Adrenal gland (tissue), 12 donors: ENCODE data around the gene MACO1. TPM values are rescaled to one million over a fixed set of nuclear protein-coding genes. Genes with fewer than 3 reads are reported as not detected.

Source experiments
- DNase-seq, 7 donors: peaks; one replicate each; pipeline ENCODE4 v3.0.0-alpha.2; 2019 to 2020
- H3K27ac ChIP-seq, 5 donors: fragments of 200-600 bp; sonication (generic) in 4 of 5; 1 replicate in 3 of 5; 2 replicates in 2 of 5; pipeline versions ENCODE4 v1.5.1 to v1.8.0; 2016 to 2020; ENCODE audit warnings: mild to moderate bottlenecking in 1 of 5
- H3K27me3 ChIP-seq: fragments of 200-600 bp; 2 replicates; pipeline ENCODE4 v1.8.0; 2021
- H3K36me3 ChIP-seq, 2 donors: fragments of 200-600 bp; replicated peaks in 1 of 2; 1 replicate in 1 of 2; 2 replicates in 1 of 2; pipeline versions ENCODE4 v1.5.1 to v1.8.0; 2018 to 2022
- H3K4me1 ChIP-seq, 2 donors: fragments of 200-600 bp; replicated peaks in 1 of 2; 1 replicate in 1 of 2; 2 replicates in 1 of 2; pipeline versions ENCODE4 v1.5.1 to v1.8.0; 2018 to 2021
- H3K4me3 ChIP-seq, 4 donors: fragments of 200-600 bp; sonication (generic) in 3 of 4; one replicate each; pipeline ENCODE4 v1.5.1; 2016 to 2018
- H3K9me3 ChIP-seq, 3 donors: fragments of 200-600 bp; sonication (generic) in 1 of 3; replicated peaks in 1 of 3; 1 replicate in 2 of 3; 2 replicates in 1 of 3; pipeline versions ENCODE4 v1.5.1 to v1.8.0; 2016 to 2021
- POLR2A ChIP-seq, 2 donors: fragments of 450-650 bp; IDR thresholded peaks; one replicate each; pipeline ENCODE4 v1.6.1; 2017; ENCODE audit warnings: antibody characterized with exemption in 2 of 2, mild to moderate bottlenecking in 2 of 2, moderate library complexity in 1 of 2
- WGBS, 4 donors: extraction: QIAGEN DNeasy Blood & Tissue Kit in 2 of 4; methylation state at CpG; one replicate each; pipeline versions ENCODE4 v1.1.5 to v1.1.7; 2013 to 2017; 5-methylcytosine and 5-hydroxymethylcytosine counted together
- intact Hi-C, 2 donors: fragments of 100-400 bp; cut with DNase I; formaldehyde crosslinking; loops; one replicate each; pipeline versions ENCODE4 v1.14.1 to v1.15.0; 2022 to 2023
- polyA plus RNA-seq, 3 donors: library from polyadenylated mRNA; stranded (reverse); fragments of 200-250 nt in 2 of 3; fragments of 350-450 nt in 1 of 3; fragmentation: Illumina TruSeq in 1 of 3; extraction: RNeasy Lipid Tissue Mini Kit (QIAGEN cat#74804) in 1 of 3; gene quantifications; one replicate each; pipeline ENCODE4 v1.2.3, GENCODE V29; 2013 to 2014
- total RNA-seq, 9 donors: library from RNA; depleted of rRNA in 4 of 9; stranded (reverse); fragments of >200 nt in 4 of 9; fragments of 120-200 nt in 1 of 9; fragmentation: NEBNext Ultra II Directional in 1 of 9; extraction: Animal tissue kit (Norgen Biotek cat#: 25700) in 1 of 9; gene quantifications; one replicate each; pipeline versions ENCODE4 v1.1.0 to v1.2.4, GENCODE V29; 2013 to 2023
- TF ChIP-seq, protein P1 (sequence below), 6 experiments: fragments of 450-650 bp in 4 of 6; fragments of 200-600 bp in 2 of 6; sonication (generic) in 1 of 6; IDR thresholded peaks; 1 replicate in 5 of 6; 2 replicates in 1 of 6; pipeline versions ENCODE4 v1.5.1 to v1.8.0; 2016 to 2021; ENCODE audit warnings: antibody characterized with exemption in 6 of 6, mild to moderate bottlenecking in 2 of 6, moderate library complexity in 1 of 6
- donor health status: healthy with polysubstance abuse.
- donor health status: Bipolar disorder and iron deficiency.
- donor health status: DM: yes; HTN: yes; CAD: no.
- donor health status: DM: no; HTN: no; CAD: no.
- donor health status: DM: no; HTN: no; CAD: no.
- donor health status: DM: yes; HTN: yes; CAD: no.

The MACO1 gene
- total and polyA plus RNA-seq, 12 donors: 15.1 to 48.4 (median 29.6) TPM

DNA sequence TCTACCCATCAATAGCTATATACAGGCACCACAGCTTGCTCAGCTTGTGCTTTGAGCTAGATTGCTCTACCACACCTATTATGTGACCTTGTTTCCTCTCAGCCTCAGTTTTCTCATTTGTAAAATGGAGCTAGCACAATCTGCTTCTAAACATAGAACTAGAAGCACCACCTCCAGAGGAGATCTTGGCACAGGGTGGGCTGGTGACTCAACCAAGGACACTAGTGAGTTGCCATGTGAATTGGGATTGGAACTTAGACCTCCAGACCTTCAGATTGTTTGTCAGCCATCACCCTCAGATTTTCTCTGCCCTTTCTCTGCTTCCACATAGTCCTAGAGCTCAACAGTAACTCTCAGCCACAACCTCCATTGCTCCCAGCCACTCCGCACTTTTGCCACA, 3.0 kb upstream of the MACO1 start:
- intact Hi-C loops: no loop called here
- Histone ChIP-seq H3K27me3 (no peaks in the 10 kb centered on the region), H3K9me3 (no peaks in the 10 kb centered on the region), H3K27ac (peak overlapping the region in 1 of 5 donors; percentile 20), H3K36me3 (no peaks in the 10 kb centered on the region), H3K4me3 (no peak overlapping the region), H3K4me1 (peaks cover 10 to 14% of the 10 kb centered on the region in 2 donors)
- DNase-seq: peak in 5 of 7 donors; percentile 38 to 66 (median 52)
- WGBS, 4 donors: 90 to 96% (median 95%) methylated on average over 1 of the region's 1 CpG
- no peak for TF ChIP-seq POLR2A (IDR thresholded peaks at IDR 0.05)
- TF ChIP-seq, protein P1, sequence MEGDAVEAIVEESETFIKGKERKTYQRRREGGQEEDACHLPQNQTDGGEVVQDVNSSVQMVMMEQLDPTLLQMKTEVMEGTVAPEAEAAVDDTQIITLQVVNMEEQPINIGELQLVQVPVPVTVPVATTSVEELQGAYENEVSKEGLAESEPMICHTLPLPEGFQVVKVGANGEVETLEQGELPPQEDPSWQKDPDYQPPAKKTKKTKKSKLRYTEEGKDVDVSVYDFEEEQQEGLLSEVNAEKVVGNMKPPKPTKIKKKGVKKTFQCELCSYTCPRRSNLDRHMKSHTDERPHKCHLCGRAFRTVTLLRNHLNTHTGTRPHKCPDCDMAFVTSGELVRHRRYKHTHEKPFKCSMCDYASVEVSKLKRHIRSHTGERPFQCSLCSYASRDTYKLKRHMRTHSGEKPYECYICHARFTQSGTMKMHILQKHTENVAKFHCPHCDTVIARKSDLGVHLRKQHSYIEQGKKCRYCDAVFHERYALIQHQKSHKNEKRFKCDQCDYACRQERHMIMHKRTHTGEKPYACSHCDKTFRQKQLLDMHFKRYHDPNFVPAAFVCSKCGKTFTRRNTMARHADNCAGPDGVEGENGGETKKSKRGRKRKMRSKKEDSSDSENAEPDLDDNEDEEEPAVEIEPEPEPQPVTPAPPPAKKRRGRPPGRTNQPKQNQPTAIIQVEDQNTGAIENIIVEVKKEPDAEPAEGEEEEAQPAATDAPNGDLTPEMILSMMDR (IDR thresholded peaks at IDR 0.05): no peak

DNA sequence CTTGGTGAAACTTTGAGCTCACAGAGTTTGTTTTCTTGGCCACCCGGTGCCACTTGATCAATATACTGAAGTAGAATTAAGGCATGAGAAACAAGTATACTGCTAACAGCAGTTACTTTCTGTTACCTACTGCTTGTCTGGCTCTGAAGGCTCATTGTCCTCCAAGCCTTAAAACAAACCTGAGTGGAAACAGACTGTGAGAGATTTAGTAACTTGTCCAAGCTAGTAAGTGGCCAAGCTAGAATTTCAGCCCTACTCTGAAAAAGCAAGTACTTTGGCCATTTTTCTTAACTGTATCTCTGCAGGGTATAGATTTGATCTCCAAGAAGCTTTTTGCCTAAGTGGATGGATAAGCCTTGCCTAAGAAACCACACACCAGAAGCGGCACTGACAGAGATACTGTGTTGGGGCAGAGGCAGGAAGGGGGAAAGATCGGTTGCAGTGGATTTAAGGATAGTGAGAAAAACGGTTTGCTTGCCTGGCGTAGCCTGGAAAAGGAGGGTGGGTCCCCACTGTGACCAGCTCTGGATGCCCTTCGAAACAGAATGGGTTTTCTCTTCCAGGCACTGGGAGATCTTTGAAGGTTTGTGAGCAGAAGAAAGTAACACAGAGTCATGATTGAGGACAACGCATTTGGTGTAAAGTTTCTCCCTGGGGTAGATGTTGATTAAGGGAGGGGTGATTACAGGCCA, 2.1 kb upstream of the MACO1 start:
- H3K9me3 ChIP-seq: no peaks in the 10 kb centered on the region
- peaks cover 18 to 23% of the 10 kb centered on the region in 2 donors for H3K4me1 ChIP-seq
- no peaks in the 10 kb centered on the region for H3K27me3 ChIP-seq
- no peak overlapping the region for H3K4me3 ChIP-seq
- intact Hi-C loops: no loop called here
- 92 to 96% (median 94%) methylated on average over 7 of the region's 7 CpGs for WGBS, 4 donors
- TF ChIP-seq, protein P1 (IDR thresholded peaks at IDR 0.05): no peak
- TF ChIP-seq POLR2A (IDR thresholded peaks at IDR 0.05): no peak
- no peak overlapping the region for H3K27ac ChIP-seq
- H3K36me3 ChIP-seq: no peaks in the 10 kb centered on the region
- DNase-seq: no peak

DNA sequence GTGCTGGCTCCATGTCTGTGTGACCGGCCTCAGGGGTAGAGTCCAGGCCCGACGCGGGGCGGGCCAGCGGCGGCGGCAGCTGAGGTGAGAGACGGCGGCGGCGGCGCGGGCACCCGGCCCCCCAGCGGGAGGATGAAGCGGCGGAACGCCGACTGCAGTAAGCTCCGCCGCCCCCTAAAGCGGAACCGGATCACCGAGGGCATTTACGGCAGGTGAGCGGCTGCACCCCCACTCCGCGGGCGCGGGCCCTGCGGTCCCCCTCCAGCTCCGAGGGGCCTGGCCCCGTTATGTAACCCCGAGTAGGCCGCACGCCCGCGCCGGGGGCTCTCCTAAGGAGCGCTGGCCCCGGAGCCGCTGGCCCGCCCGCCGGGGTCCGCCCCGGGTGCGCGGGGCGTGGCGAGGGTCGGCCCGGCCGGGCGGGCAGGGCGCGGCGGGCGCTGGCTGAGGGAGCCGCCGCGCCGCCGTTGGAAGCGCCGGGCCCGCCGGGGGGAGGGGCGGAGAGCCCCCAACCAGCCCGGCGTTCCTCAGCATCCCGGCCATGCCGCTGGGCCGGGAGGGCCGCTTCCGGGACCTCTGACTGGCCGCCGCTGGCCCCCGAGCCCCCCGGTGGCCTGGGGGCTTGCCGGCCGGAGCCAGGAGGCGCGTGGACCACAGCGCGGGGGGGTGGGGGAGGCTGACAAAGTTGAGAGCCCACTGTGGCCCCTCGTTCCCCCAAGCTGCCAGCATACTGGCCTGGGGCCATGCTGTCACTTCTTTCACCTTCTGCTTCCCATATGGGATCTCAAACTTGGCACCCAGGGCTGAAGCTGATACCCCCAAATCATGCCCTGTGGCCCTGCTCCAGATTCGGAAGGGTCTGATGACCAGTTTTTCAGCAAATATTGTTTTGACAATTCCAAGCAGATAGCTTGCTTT, 527 bp downstream of the MACO1 start:
- 0 to 1% (median 0%) methylated on average over 1 to 89 of the region's 89 CpGs for WGBS, 4 donors
- Histone ChIP-seq H3K27ac (peak overlapping the region; percentile 65 to 97 (median 95)), H3K4me1 (peaks cover 42 to 49% of the 10 kb centered on the region in 2 donors)

More for the DNA sequence above, 527 bp downstream of the MACO1 start:
- DNase-seq: peak in 6 of 7 donors; percentile 7 to 65 (median 33)
- Histone ChIP-seq H3K27me3 (no peaks in the 10 kb centered on the region), H3K9me3 (no peaks in the 10 kb centered on the region), H3K4me3 (peak overlapping the region; percentile 64 to 92 (median 76)), H3K36me3 (no peaks in the 10 kb centered on the region)
- TF ChIP-seq POLR2A (IDR thresholded peaks at IDR 0.05): peak; percentile 9 to 58
- TF ChIP-seq, protein P1 (IDR thresholded peaks at IDR 0.05): peak in 2 of 6 experiments; percentile 9 to 15
- intact Hi-C loops: loop anchor here in 1 of 2 donors (10.0 kb wide), 1 partner anchor 54 kb away; no protein-coding TSS in a partner anchor
